ENCODE measurements around the gene CDKN2B-AS1.

DNA sequence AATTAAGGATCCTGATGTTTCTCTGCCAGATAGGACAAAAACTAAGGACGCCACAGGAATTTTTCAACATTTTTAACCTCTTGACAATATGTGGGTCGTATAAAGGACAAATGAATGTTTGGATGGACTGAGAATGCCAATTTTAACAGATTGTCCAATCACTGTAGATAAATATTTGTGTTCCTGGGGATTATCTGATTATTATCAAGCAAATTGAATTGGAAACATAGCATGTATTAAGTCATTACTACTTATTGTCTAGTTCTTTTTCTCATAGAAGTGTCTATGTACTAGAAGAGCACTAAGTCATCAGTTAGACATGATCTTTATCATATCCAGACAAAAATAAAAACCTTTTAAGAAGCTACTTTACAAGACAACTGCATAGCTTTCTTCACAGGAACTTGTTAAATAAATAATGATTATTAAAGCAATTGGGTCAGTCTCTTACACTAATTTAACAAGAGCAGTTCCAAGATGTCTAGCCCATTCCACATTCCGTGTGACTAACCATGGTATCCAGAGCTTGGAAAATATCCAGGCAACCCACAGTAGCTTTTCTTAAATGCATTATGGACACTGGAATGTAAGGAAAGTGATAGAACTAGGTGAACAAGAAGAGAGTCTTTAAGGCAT lies 142.0 kb downstream of the CDKN2B-AS1 start:
- TF ChIP-seq, protein P1, sequence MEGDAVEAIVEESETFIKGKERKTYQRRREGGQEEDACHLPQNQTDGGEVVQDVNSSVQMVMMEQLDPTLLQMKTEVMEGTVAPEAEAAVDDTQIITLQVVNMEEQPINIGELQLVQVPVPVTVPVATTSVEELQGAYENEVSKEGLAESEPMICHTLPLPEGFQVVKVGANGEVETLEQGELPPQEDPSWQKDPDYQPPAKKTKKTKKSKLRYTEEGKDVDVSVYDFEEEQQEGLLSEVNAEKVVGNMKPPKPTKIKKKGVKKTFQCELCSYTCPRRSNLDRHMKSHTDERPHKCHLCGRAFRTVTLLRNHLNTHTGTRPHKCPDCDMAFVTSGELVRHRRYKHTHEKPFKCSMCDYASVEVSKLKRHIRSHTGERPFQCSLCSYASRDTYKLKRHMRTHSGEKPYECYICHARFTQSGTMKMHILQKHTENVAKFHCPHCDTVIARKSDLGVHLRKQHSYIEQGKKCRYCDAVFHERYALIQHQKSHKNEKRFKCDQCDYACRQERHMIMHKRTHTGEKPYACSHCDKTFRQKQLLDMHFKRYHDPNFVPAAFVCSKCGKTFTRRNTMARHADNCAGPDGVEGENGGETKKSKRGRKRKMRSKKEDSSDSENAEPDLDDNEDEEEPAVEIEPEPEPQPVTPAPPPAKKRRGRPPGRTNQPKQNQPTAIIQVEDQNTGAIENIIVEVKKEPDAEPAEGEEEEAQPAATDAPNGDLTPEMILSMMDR (IDR thresholded peaks at IDR 0.05), result no peak
- no peak for TF ChIP-seq POLR2A (IDR thresholded peaks at IDR 0.05)
